ENCODE measurements around the gene PRG3. TPM values are rescaled to one million over a fixed set of nuclear protein-coding genes. Genes with fewer than 3 reads are reported as not detected.

PRG3 gene
- total and polyA plus RNA-seq, 2 donors from 2014 or later: not detected

DNA sequence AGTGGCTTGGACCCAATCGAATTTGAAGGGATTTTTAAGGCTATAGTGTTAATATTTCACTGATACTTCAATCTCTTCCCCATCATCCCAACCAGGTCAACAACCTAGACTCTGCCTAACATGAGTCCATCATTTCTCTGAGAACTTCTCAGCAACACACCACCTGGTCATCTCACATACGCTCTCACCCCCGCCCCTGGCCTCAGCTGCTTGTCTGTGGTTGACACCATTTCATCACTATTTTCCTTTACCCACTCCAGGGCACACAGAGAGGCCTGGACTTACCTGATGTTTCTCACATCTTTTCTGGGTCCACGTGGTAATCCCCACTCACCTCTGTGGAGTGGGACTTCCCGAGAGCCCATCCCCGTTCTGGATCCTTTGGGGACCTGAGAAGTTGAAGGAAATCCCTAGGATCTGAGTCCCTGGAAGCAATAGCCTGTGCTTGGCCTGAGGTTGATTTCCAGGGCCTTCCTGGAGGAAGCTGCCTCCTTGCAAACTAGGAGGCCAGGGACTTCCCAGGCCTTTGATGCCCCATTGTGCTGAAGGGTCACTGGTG lies 39.6 kb downstream of the PRG3 start:
- intact Hi-C loops (cut with DNase I): no loop called here
- Histone ChIP-seq H3K27me3 (ENCODE audit: control insufficient read depth, insufficient read depth, low read length) (no peaks in the 10 kb centered on the region), H3K9me3 (ENCODE audit: control insufficient read depth in 2 of 3, insufficient read depth in 1 of 3, low read length in 3 of 3) (no peaks in the 10 kb centered on the region), H3K27ac (ENCODE audit: low read depth in 2 of 2, low read length in 2 of 2) (no peak overlapping the region), H3K9ac (ENCODE audit: low read length in 3 of 3) (no peak overlapping the region), H3K4me3 (ENCODE audit: low read length in 3 of 3) (no peak overlapping the region), H3K4me1 (ENCODE audit: control insufficient read depth in 2 of 3, insufficient read depth in 2 of 3, low read depth in 1 of 3, low read length in 3 of 3) (peaks cover 0 to 3% (median 0%) of the 10 kb centered on the region in 3 donors), H3K36me3 (ENCODE audit: control insufficient read depth in 2 of 3, insufficient read depth in 3 of 3, low read length in 3 of 3) (no peaks in the 10 kb centered on the region)
- no peak for TF ChIP-seq CTCF (IDR thresholded peaks at IDR 0.05; ENCODE audit: borderline replicate concordance, extremely low read depth, insufficient read depth)
- DNase-seq (peak in 1 of 5 donors; percentile 39), FAIRE-seq (no peak)

DNA sequence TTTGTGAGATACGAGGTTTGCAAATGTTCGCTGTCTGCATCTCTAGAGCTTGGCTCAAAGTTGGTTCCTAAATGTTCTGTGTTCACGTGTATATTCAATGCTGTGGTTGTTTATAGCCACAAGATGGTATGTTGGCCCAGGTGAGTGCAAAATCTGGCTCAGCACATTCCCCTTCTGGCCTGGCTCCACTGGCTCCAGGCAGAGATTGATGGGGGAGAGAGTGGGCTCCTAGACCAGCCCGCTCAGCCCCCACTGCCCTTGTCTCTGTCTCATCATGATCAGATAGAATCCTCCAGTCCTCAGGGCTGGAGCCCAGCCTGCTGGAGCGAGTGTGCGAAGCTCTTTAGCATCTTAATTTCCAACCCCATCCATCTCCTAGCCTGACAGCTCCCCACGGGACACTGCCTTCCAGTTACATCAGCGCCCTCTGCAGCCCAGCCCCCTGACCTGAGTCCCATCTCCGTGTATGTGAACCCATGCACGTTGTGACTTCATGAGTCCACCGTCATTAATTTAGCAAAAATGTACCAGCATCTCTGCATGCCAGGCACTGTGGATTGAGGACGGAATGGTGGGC lies 40.8 kb downstream of the PRG3 start:
- H3K9me3 ChIP-seq (ENCODE audit: control insufficient read depth in 2 of 3, insufficient read depth in 1 of 3, low read length in 3 of 3): no peaks in the 10 kb centered on the region
- H3K27ac ChIP-seq (ENCODE audit: low read depth in 2 of 2, low read length in 2 of 2): no peak overlapping the region
- H3K4me1 ChIP-seq (ENCODE audit: control insufficient read depth in 2 of 3, insufficient read depth in 2 of 3, low read depth in 1 of 3, low read length in 3 of 3): peaks cover 0 to 8% (median under 1%) of the 10 kb centered on the region in 3 donors
- FAIRE-seq (no peak), DNase-seq (peak in 4 of 5 donors; percentile 87 to 92 (median 89))
- H3K4me3 ChIP-seq (ENCODE audit: low read length in 3 of 3): no peak overlapping the region
- H3K9ac ChIP-seq (ENCODE audit: low read length in 3 of 3): no peak overlapping the region
- H3K36me3 ChIP-seq (ENCODE audit: control insufficient read depth in 2 of 3, insufficient read depth in 3 of 3, low read length in 3 of 3): no peaks in the 10 kb centered on the region
- TF ChIP-seq CTCF (IDR thresholded peaks at IDR 0.05; ENCODE audit: borderline replicate concordance, extremely low read depth, insufficient read depth): no peak
- intact Hi-C loops (cut with DNase I): no loop called here
- H3K27me3 ChIP-seq (ENCODE audit: control insufficient read depth, insufficient read depth, low read length): no peaks in the 10 kb centered on the region

DNA sequence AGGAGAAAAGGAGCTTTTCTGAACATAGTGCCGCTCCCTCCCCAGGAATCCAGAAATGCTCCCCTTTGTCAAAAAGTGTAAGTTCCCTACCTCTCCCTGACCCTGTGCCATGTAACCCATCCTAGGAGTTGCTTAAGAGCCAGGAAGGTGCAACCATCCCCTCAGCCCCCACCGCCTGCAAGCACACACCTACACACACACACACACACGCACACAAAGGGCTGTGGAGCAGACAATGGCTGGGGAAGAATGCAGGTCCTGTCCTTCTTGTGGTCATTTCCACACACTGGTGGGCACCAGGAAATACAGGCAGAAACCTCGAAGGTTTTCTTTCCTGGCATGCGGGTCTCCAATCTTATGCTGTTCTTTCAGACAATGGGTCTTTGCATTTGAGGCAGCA lies 41.6 kb downstream of the PRG3 start:
- Histone ChIP-seq H3K4me3 (ENCODE audit: low read length in 3 of 3) (no peak overlapping the region), H3K9me3 (ENCODE audit: control insufficient read depth in 2 of 3, insufficient read depth in 1 of 3, low read length in 3 of 3) (no peaks in the 10 kb centered on the region), H3K4me1 (ENCODE audit: control insufficient read depth in 2 of 3, insufficient read depth in 2 of 3, low read depth in 1 of 3, low read length in 3 of 3) (peaks cover 0 to 8% (median 8%) of the 10 kb centered on the region in 3 donors), H3K27ac (ENCODE audit: low read depth in 2 of 2, low read length in 2 of 2) (no peak overlapping the region), H3K27me3 (ENCODE audit: control insufficient read depth, insufficient read depth, low read length) (no peaks in the 10 kb centered on the region), H3K9ac (ENCODE audit: low read length in 3 of 3) (no peak overlapping the region), H3K36me3 (ENCODE audit: control insufficient read depth in 2 of 3, insufficient read depth in 3 of 3, low read length in 3 of 3) (peaks cover 0 to 2% (median 0%) of the 10 kb centered on the region in 3 donors)
- DNase-seq (peak in 1 of 5 donors; percentile 55), FAIRE-seq (no peak)
- intact Hi-C loops (cut with DNase I): no loop called here
- no peak for TF ChIP-seq CTCF (IDR thresholded peaks at IDR 0.05; ENCODE audit: borderline replicate concordance, extremely low read depth, insufficient read depth)

Measured in kidney (tissue), 14 donors.